ENCODE results near the gene TOM1.
"Not testable (repeated sequence)": the region's sequence is repeated elsewhere in the genome, so short reads cannot be mapped to it uniquely, and the experiment has no call there.

Gene TOM1

GRCh38 chr22:35348026-35348590, 48.4 kb downstream of the TOM1 start:
- DNase-seq, result no peak

GRCh38 chr22:35348703-35349102, 49.0 kb downstream of the TOM1 start:
- DNase-seq, result no peak

- no peak for DNase-seq
Observed at GRCh38 chr22:35349368-35349703, 49.6 kb downstream of the TOM1 start.

GRCh38 chr22:35349704-35350538, 50.2 kb downstream of the TOM1 start:
- no peak for DNase-seq

GRCh38 chr22:35350539-35351503, 51.1 kb downstream of the TOM1 start:
- peak; percentile 76 for DNase-seq

GRCh38 chr22:35352214-35353111, 52.8 kb downstream of the TOM1 start:
- no peak for DNase-seq

GRCh38 chr22:35353318-35353717, 53.6 kb downstream of the TOM1 start:
- DNase-seq, result no peak

GRCh38 chr22:35354068-35354467, 54.4 kb downstream of the TOM1 start:
- DNase-seq, result no peak

GRCh38 chr22:35357883-35358621, 58.4 kb downstream of the TOM1 start:
- DNase-seq, result no peak

GRCh38 chr22:35359380-35360065, 59.8 kb downstream of the TOM1 start:
- DNase-seq, result no peak

- DNase-seq, result no peak
Observed at GRCh38 chr22:35361001-35361558, 61.4 kb downstream of the TOM1 start.

GRCh38 chr22:35363566-35364086, 63.9 kb downstream of the TOM1 start:
- DNase-seq, result no peak

GRCh38 chr22:35364230-35364629, 64.5 kb downstream of the TOM1 start:
- DNase-seq, result not testable (repeated sequence)

- no peak for DNase-seq
Observed at GRCh38 chr22:35367331-35367886, 67.7 kb downstream of the TOM1 start.

GRCh38 chr22:35368386-35368785, 68.7 kb downstream of the TOM1 start:
- DNase-seq, result no peak

- DNase-seq, result no peak
Observed at GRCh38 chr22:35369996-35370395, 70.3 kb downstream of the TOM1 start.

GRCh38 chr22:35373781-35374180, 74.1 kb downstream of the TOM1 start:
- no peak for DNase-seq

GRCh38 chr22:35375031-35375430, 75.3 kb downstream of the TOM1 start:
- no peak for DNase-seq

GRCh38 chr22:35375526-35375925, 75.8 kb downstream of the TOM1 start:
- no peak for DNase-seq
